Keratinocyte (primary cell): ENCODE measurements around the gene AUP1. TPM values are rescaled to one million over a fixed set of nuclear protein-coding genes. Genes with fewer than 3 reads are reported as not detected.

Experiments
- DNase-seq: peaks from one replicate; pipeline ENCODE4 v3.0.0-alpha.2; 2011; ENCODE audit warnings: low read depth, missing footprints, low spot score
- FAIRE-seq: peaks from 2 replicates; lab custom pipeline; 2011; peaks lifted over from hg19 to GRCh38; lab: Jason Lieb, UNC
- H2AFZ ChIP-seq: 2 replicates; pipeline ENCODE4 v1.6.0; 2012; ENCODE audit warnings: low read length, control low read depth, inconsistent platforms; ENCODE audit not compliant: control insufficient read depth
- H3K27ac ChIP-seq: 2 replicates; pipeline ENCODE4 v1.5.1; 2011; ENCODE audit warnings: low read length; ENCODE audit not compliant: control insufficient read depth, insufficient read depth
- H3K27me3 ChIP-seq: 3 replicates; pipeline ENCODE4 v1.6.0; 2011; ENCODE audit warnings: low read length; ENCODE audit not compliant: control insufficient read depth, insufficient read depth; ENCODE audit errors: extremely low read depth
- H3K36me3 ChIP-seq, 2 experiments: 2 replicates in 1 of 2; 3 replicates in 1 of 2; pipeline ENCODE4 v1.5.1; 2011; ENCODE audit warnings: low read length in 2 of 2, mild to moderate bottlenecking in 1 of 2; ENCODE audit not compliant: control insufficient read depth in 2 of 2, insufficient read depth in 2 of 2; ENCODE audit errors: extremely low read depth in 1 of 2
- H3K4me1 ChIP-seq: 3 replicates; pipeline ENCODE4 v1.5.1; 2011; ENCODE audit warnings: low read length; ENCODE audit not compliant: control insufficient read depth, insufficient read depth; ENCODE audit errors: extremely low read depth
- H3K4me2 ChIP-seq: 3 replicates; pipeline ENCODE4 v1.6.0; 2011; ENCODE audit warnings: low read depth, low read length; ENCODE audit not compliant: control insufficient read depth, insufficient read depth; ENCODE audit errors: extremely low read depth
- H3K4me3 ChIP-seq, 3 experiments: fragments of 200-600 bp in 1 of 3; sonication (generic) in 1 of 3; 2 replicates in 2 of 3; 3 replicates in 1 of 3; pipeline ENCODE4 v1.5.1; 2011 to 2016; ENCODE audit warnings: low read length in 3 of 3, mild to moderate bottlenecking in 3 of 3, control low read depth in 2 of 3, inconsistent platforms in 1 of 3, low read depth in 1 of 3, mixed read lengths in 1 of 3, mixed run types in 1 of 3, moderate library complexity in 1 of 3; ENCODE audit not compliant: control insufficient read depth in 2 of 3, insufficient read depth in 2 of 3; ENCODE audit errors: extremely low read depth in 1 of 3
- H3K79me2 ChIP-seq: 2 replicates; pipeline ENCODE4 v1.6.0; 2012; ENCODE audit warnings: low read length; ENCODE audit not compliant: control insufficient read depth, insufficient read depth
- H3K9ac ChIP-seq: 3 replicates; pipeline ENCODE4 v1.6.0; 2011; ENCODE audit warnings: low read length; ENCODE audit not compliant: control insufficient read depth, insufficient read depth; ENCODE audit errors: extremely low read depth
- H3K9me1 ChIP-seq: 3 replicates; pipeline ENCODE4 v1.6.0; 2011; ENCODE audit warnings: low read length; ENCODE audit not compliant: control insufficient read depth, insufficient read depth; ENCODE audit errors: extremely low read depth
- H3K9me3 ChIP-seq: 2 replicates; pipeline ENCODE4 v1.5.1; 2012; ENCODE audit warnings: low read depth, low read length; ENCODE audit not compliant: control insufficient read depth
- H4K20me1 ChIP-seq: 3 replicates; pipeline ENCODE4 v1.6.0; 2011; ENCODE audit warnings: low read length; ENCODE audit not compliant: control insufficient read depth, insufficient read depth; ENCODE audit errors: extremely low read depth
- CTCF ChIP-seq, 3 experiments: IDR thresholded peaks in 1 of 3; conservative IDR thresholded peaks in 1 of 3; optimal IDR thresholded peaks in 1 of 3; 2 replicates in 2 of 3; 3 replicates in 1 of 3; pipeline versions ENCODE3 to v1.5.1; 2011; ENCODE audit warnings: low read length in 3 of 3, mild to moderate bottlenecking in 3 of 3, moderate library complexity in 2 of 3, control low read depth in 1 of 3, inconsistent platforms in 1 of 3; ENCODE audit not compliant: insufficient read depth in 2 of 3; ENCODE audit errors: extremely low read depth in 1 of 3
- EZH2 ChIP-seq: IDR thresholded peaks from one replicate; pipeline ENCODE4 v1.6.1; 2012; ENCODE audit warnings: inconsistent platforms, mild to moderate bottlenecking, low read length, moderate library complexity
- dilution Hi-C: fragments of 300-500 bp; cut with MboI; formaldehyde crosslinking; loops from one replicate; pipeline ENCODE4 v1.7.0; 2020; ENCODE audit warnings: low sequenced_read_pairs; ENCODE audit not compliant: extremely low pct_ligation_motif_present
- polyA plus RNA-seq, 5 experiments: library from polyadenylated mRNA; depleted of rRNA in 3 of 5; stranded (reverse) in 3 of 5; stranded (forward) in 1 of 5; unstranded in 1 of 5; fragments of >200 nt; gene quantifications; 1 replicate in 1 of 5; 2 replicates in 3 of 5; 3 replicates in 1 of 5; pipeline versions ENCODE4 v1.2.1 to v1.2.3, GENCODE V29; 2011 to 2012; ENCODE audit warnings: missing spikeins in 2 of 5, low read depth in 1 of 5, low replicate concordance in 1 of 5

AUP1 gene
- polyA plus RNA-seq, 1 donor (not counting 4 experiments of a cell fraction or from before 2014, with no cell fraction given), result 94.9 TPM

GRCh38 chr2:74513605-74514367, 15.7 kb downstream of the AUP1 start:
- dilution Hi-C loops, result no loop called here
- FAIRE-seq, result no peak
- H3K4me2 ChIP-seq, result no peak overlapping the region

GRCh38 chr2:74512744-74513604, 16.5 kb downstream of the AUP1 start:
- FAIRE-seq (no peak), DNase-seq (no peak)
- Histone ChIP-seq H3K27ac (no peak overlapping the region), H3K9me1 (no peaks in the 10 kb centered on the region), H3K4me3 (no peak overlapping the region), H2AFZ (no peak overlapping the region), H3K79me2 (no peaks in the 10 kb centered on the region), H3K4me2 (no peak overlapping the region), H3K9ac (no peak overlapping the region), H3K4me1 (peaks cover 11% of the 10 kb centered on the region), H4K20me1 (no peaks in the 10 kb centered on the region), H3K36me3 (no peaks in the 10 kb centered on the region), H3K9me3 (no peaks in the 10 kb centered on the region), H3K27me3 (peaks cover 60% of the 10 kb centered on the region)
- dilution Hi-C loops, result no loop called here
- TF ChIP-seq EZH2 (no peak), CTCF (optimal IDR thresholded peaks at IDR 0.05 in 1 of 3, IDR thresholded peaks at IDR 0.05 in 1 of 3, conservative IDR thresholded peaks at IDR 0.05 in 1 of 3; ENCODE audit: extremely low read depth in 1 of 3, insufficient read depth in 2 of 3, low read length in 3 of 3) (no peak)

More at GRCh38 chr2:74513605-74514367, 15.7 kb downstream of the AUP1 start:
- H3K27ac ChIP-seq, result no peak overlapping the region
- no peak overlapping the region for H3K9ac ChIP-seq
- peaks cover 60% of the 10 kb centered on the region for H3K27me3 ChIP-seq
- no peak for DNase-seq
- H3K36me3 ChIP-seq, result no peaks in the 10 kb centered on the region
- H2AFZ ChIP-seq, result no peak overlapping the region
- H3K9me3 ChIP-seq, result no peaks in the 10 kb centered on the region
- no peak overlapping the region for H3K4me3 ChIP-seq
- TF ChIP-seq EZH2 (peak; percentile 91), CTCF (optimal IDR thresholded peaks at IDR 0.05 in 1 of 3, IDR thresholded peaks at IDR 0.05 in 1 of 3, conservative IDR thresholded peaks at IDR 0.05 in 1 of 3; ENCODE audit: extremely low read depth in 1 of 3, insufficient read depth in 2 of 3, low read length in 3 of 3) (no peak)
- peaks cover 6% of the 10 kb centered on the region for H3K4me1 ChIP-seq
- H4K20me1 ChIP-seq, result no peaks in the 10 kb centered on the region
- no peaks in the 10 kb centered on the region for H3K9me1 ChIP-seq
- no peaks in the 10 kb centered on the region for H3K79me2 ChIP-seq
